A549 (cell line): Measurements from ENCODE around the gene TCF12.

ENCODE experiments used
- CHD2 ChIP-seq: fragments of 150-350 bp; IDR thresholded peaks from 2 replicates; pipeline ENCODE4 v1.6.1; 2014; ENCODE audit warnings: low read length; ENCODE audit not compliant: partially characterized antibody
- MAZ ChIP-seq: fragments of 150-350 bp; IDR thresholded peaks from 2 replicates; pipeline ENCODE4 v1.6.1; 2014; ENCODE audit warnings: antibody characterized with exemption, low read depth, low read length, borderline replicate concordance
- POLR2A ChIP-seq: IDR thresholded peaks from 2 replicates; pipeline ENCODE4 v1.6.1; 2012; ENCODE audit warnings: mild to moderate bottlenecking, low read length

DNA sequence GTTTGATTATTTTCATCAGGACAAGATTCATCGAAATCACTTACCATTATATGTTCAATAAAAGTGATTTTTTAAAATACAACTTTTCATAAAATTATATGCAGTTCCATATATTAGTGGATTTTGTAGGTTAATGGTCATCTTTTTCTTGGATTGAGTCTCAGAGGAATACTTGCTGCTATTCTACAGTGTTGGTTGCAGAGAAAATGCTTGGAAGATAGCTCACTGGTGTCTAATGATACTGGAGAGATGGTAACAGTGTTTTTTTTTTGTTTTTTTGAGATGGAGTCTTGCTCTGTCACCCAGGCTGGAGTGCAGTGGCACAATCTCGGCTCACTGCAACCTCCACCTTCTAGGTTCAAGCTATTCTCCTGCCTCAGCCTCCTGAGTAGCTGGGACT is 143.3 kb downstream of the TCF12 start:
- TF ChIP-seq MAZ (no peak), POLR2A (no peak), CHD2 (no peak)
